ENCODE measurements around the gene HDDC2. TPM values are rescaled to one million over a fixed set of nuclear protein-coding genes. Genes with fewer than 3 reads are reported as not detected.
"Not testable (repeated sequence)": the region's sequence is repeated elsewhere in the genome, so short reads cannot be mapped to it uniquely, and the experiment has no call there.

The HDDC2 gene
- total RNA-seq, 2 donors from 2014 or later, result 76.4 to 108 TPM

DNA sequence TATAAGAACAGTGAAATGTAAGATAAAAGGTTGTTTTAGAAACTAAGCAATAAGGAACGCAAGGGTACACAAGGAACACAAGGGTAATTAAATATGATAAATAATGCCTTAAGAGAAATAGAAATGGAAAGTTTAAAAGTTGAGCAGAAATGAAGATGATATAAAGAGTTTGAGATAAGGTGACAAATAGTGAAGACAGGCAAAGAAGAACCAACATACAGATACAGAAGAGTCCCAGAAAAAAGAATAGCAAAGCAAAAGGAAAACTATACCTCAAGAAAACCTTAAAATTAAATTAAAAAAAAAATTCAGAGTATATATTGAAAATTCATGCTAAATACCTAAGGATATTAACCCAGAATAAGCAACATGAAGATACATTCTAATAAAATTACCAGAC is 16.4 kb downstream of the HDDC2 start:
- WGBS, 2 experiments (ENCODE audit: insufficient coverage in 1 of 2, insufficient read length in 1 of 2), result 89 to 95% methylated on average over 1 of the region's 1 CpG
- Histone ChIP-seq H3K9ac (ENCODE audit: extremely low read depth, low read length, poor library complexity, severe bottlenecking) (no peak overlapping the region), H3K36me3 (ENCODE audit: control insufficient read depth, insufficient read depth, low read length) (peaks cover 36% of the 10 kb centered on the region), H3K27ac (ENCODE audit: low read depth, low read length) (no peak overlapping the region), H3K4me1 (ENCODE audit: control insufficient read depth, insufficient read depth, low read length) (no peaks in the 10 kb centered on the region), H3K4me3 (ENCODE audit: low read length) (no peak overlapping the region), H3K9me3 (ENCODE audit: control insufficient read depth, low read length) (peaks cover 21% of the 10 kb centered on the region), H3K27me3 (ENCODE audit: control insufficient read depth, insufficient read depth, low read length, poor library complexity, severe bottlenecking) (no peaks in the 10 kb centered on the region)
- no peak for DNase-seq
- H3K27me3 Mint-ChIP-seq (ENCODE audit: insufficient read depth), result no peaks in the 10 kb centered on the region
- peaks cover 55% of the 10 kb centered on the region for H3K9me3 Mint-ChIP-seq
- TF ChIP-seq, protein P1, sequence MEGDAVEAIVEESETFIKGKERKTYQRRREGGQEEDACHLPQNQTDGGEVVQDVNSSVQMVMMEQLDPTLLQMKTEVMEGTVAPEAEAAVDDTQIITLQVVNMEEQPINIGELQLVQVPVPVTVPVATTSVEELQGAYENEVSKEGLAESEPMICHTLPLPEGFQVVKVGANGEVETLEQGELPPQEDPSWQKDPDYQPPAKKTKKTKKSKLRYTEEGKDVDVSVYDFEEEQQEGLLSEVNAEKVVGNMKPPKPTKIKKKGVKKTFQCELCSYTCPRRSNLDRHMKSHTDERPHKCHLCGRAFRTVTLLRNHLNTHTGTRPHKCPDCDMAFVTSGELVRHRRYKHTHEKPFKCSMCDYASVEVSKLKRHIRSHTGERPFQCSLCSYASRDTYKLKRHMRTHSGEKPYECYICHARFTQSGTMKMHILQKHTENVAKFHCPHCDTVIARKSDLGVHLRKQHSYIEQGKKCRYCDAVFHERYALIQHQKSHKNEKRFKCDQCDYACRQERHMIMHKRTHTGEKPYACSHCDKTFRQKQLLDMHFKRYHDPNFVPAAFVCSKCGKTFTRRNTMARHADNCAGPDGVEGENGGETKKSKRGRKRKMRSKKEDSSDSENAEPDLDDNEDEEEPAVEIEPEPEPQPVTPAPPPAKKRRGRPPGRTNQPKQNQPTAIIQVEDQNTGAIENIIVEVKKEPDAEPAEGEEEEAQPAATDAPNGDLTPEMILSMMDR (conservative IDR thresholded peaks at IDR 0.05), result no peak
- no peaks in the 10 kb centered on the region for H3K4me1 Mint-ChIP-seq
- peaks cover 91% of the 10 kb centered on the region for H3K36me3 Mint-ChIP-seq (ENCODE audit: low read depth)
- no peak overlapping the region for H3K4me3 Mint-ChIP-seq
- no peak overlapping the region for H3K27ac Mint-ChIP-seq

DNA sequence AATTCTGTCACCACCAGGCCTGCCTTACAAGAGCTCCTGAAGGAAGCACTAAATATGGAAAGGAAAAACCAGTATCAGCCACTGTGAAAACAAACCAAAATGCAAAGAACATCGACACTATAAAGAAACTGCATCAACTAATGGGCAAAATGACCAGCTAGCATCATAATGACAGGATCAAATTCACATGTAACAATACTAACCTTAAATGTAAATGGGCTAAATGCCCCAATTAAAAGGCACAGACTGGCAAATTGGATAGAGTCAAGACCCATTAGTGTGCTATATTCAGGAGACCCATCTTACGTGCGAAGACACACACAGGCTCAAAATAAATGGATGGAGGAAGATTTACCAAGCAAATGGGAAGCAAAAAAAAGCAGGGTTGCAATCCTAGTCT is 19.3 kb downstream of the HDDC2 start:
- H3K27ac Mint-ChIP-seq; H3K27ac ChIP-seq (ENCODE audit: low read depth, low read length); H3K4me1 ChIP-seq (ENCODE audit: control insufficient read depth, insufficient read depth, low read length); H3K4me3 Mint-ChIP-seq; H3K27me3 Mint-ChIP-seq (ENCODE audit: insufficient read depth); H3K4me3 ChIP-seq (ENCODE audit: low read length); H3K27me3 ChIP-seq (ENCODE audit: control insufficient read depth, insufficient read depth, low read length, poor library complexity, severe bottlenecking); H3K9ac ChIP-seq (ENCODE audit: extremely low read depth, low read length, poor library complexity, severe bottlenecking); DNase-seq; H3K4me1 Mint-ChIP-seq: not testable (repeated sequence)
- peaks cover 25% of the 10 kb centered on the region for H3K36me3 ChIP-seq (ENCODE audit: control insufficient read depth, insufficient read depth, low read length)
- H3K36me3 Mint-ChIP-seq (ENCODE audit: low read depth), result peaks cover 91% of the 10 kb centered on the region
- 97 to 100% methylated on average over 3 of the region's 3 CpGs for WGBS, 2 experiments (ENCODE audit: insufficient coverage in 1 of 2, insufficient read length in 1 of 2)
- peaks cover 50% of the 10 kb centered on the region for H3K9me3 Mint-ChIP-seq
- H3K9me3 ChIP-seq (ENCODE audit: control insufficient read depth, low read length), result peaks cover 21% of the 10 kb centered on the region

- not testable (repeated sequence) for H3K27ac ChIP-seq (ENCODE audit: low read depth, low read length); H3K27me3 ChIP-seq (ENCODE audit: control insufficient read depth, insufficient read depth, low read length, poor library complexity, severe bottlenecking); H3K27me3 Mint-ChIP-seq (ENCODE audit: insufficient read depth); H3K4me3 ChIP-seq (ENCODE audit: low read length); H3K9ac ChIP-seq (ENCODE audit: extremely low read depth, low read length, poor library complexity, severe bottlenecking); H3K4me1 Mint-ChIP-seq; H3K4me1 ChIP-seq (ENCODE audit: control insufficient read depth, insufficient read depth, low read length); H3K4me3 Mint-ChIP-seq; H3K36me3 ChIP-seq (ENCODE audit: control insufficient read depth, insufficient read depth, low read length)
- peaks cover 84% of the 10 kb centered on the region for H3K36me3 Mint-ChIP-seq (ENCODE audit: low read depth)
- H3K27ac Mint-ChIP-seq, result peak overlapping the region; percentile 27
- 83 to 85% methylated on average over 10 to 11 of the region's 11 CpGs for WGBS, 2 experiments (ENCODE audit: insufficient coverage in 1 of 2, insufficient read length in 1 of 2)
- H3K9me3 Mint-ChIP-seq, result peaks cover 44% of the 10 kb centered on the region
- DNase-seq, result peak; percentile 64
- H3K9me3 ChIP-seq (ENCODE audit: control insufficient read depth, low read length), result peaks cover 11% of the 10 kb centered on the region
Observed at GRCh38 chr6:125280370-125281035, 21.3 kb downstream of the HDDC2 start.

DNA sequence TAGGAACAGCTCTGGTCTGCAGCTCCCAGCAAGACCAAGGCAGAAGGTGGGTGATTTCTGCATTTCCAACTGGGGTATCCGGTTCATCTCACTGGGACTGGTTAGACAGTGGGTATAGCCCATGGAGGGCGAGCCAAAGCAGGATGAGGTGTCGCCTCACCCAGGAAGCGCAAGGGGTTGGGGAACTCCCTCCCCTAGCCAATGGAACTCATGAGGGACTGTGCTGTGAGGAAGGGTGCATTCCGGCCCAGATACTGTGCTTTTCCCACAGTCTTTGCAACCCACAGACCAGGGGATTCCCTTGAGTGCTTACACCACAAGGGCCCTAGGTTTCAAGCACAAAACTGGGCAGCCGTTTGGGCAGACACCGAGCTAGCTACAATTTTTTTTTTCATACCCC is 21.8 kb downstream of the HDDC2 start:
- H3K36me3 Mint-ChIP-seq (ENCODE audit: low read depth), result peaks cover 80% of the 10 kb centered on the region
- Histone ChIP-seq H3K4me3 (ENCODE audit: low read length) (no peak overlapping the region), H3K27me3 (ENCODE audit: control insufficient read depth, insufficient read depth, low read length, poor library complexity, severe bottlenecking) (no peaks in the 10 kb centered on the region), H3K36me3 (ENCODE audit: control insufficient read depth, insufficient read depth, low read length) (peaks cover 14% of the 10 kb centered on the region), H3K27ac (ENCODE audit: low read depth, low read length) (no peak overlapping the region), H3K4me1 (ENCODE audit: control insufficient read depth, insufficient read depth, low read length) (no peaks in the 10 kb centered on the region), H3K9ac (ENCODE audit: extremely low read depth, low read length, poor library complexity, severe bottlenecking) (no peak overlapping the region), H3K9me3 (ENCODE audit: control insufficient read depth, low read length) (peaks cover 8% of the 10 kb centered on the region)
- WGBS, 2 experiments (ENCODE audit: insufficient coverage in 1 of 2, insufficient read length in 1 of 2), result 94% methylated on average over 3 to 7 of the region's 7 CpGs
- DNase-seq, result no peak
- TF ChIP-seq, protein P1 (conservative IDR thresholded peaks at IDR 0.05), result no peak
- no peak overlapping the region for H3K4me3 Mint-ChIP-seq
- H3K27ac Mint-ChIP-seq, result peak overlapping the region; percentile 27
- H3K9me3 Mint-ChIP-seq, result peaks cover 41% of the 10 kb centered on the region
- peaks cover 3% of the 10 kb centered on the region for H3K4me1 Mint-ChIP-seq
- H3K27me3 Mint-ChIP-seq (ENCODE audit: insufficient read depth), result no peaks in the 10 kb centered on the region
